GM12878 (cell line): Measurements from ENCODE around the gene BCAP29. TPM values are rescaled to one million over a fixed set of nuclear protein-coding genes. Genes with fewer than 3 reads are reported as not detected.

Experiments used
- ATAC-seq: fragments of 200-7000 bp; cut with Tn5 transposase; 3 replicates; pipeline ENCODE4 v1.9.1; 2020; ENCODE audit warnings: mild to moderate bottlenecking, moderate library complexity
- BruUV-seq: library from RNA; stranded (reverse); fragments of 400-500 nt; replicated peaks from 2 replicates; lab custom pipeline; 2021; lab: Mats Ljungman, UMichigan
- CTCF ChIA-PET: fragments of 300-600 bp; sonication (Branson Sonifier 250); formaldehyde crosslinking; extraction: SDS; loops from one replicate; lab custom pipeline; 2021; ENCODE audit warnings: inconsistent platforms; lab: Yijun Ruan, JAX
- POLR2A ChIA-PET: fragments of 350-600 bp; formaldehyde crosslinking; extraction: SDS; loops from one replicate; lab custom pipeline; 2021; ENCODE audit warnings: inconsistent platforms; lab: Charles Lee
- RAD21 ChIA-PET: fragments of 300-600 bp; sonication (Branson Sonifier 250); formaldehyde crosslinking; loops from one replicate; lab custom pipeline; 2023; ENCODE audit warnings: antibody characterized with exemption; ENCODE audit not compliant: unreplicated experiment; lab: Charles Lee
- SMC1A ChIA-PET: fragments of 300-600 bp; sonication (Branson Sonifier 250); formaldehyde crosslinking; loops from one replicate; lab custom pipeline; 2023; ENCODE audit not compliant: unreplicated experiment, uncharacterized antibody; lab: Charles Lee
- DNase-seq: peaks from one replicate; pipeline ENCODE4 v3.0.0-alpha.2; 2011; ENCODE audit warnings: low read depth, low spot score
- FAIRE-seq: peaks from 3 replicates; lab custom pipeline; 2011; peaks lifted over from hg19 to GRCh38; lab: Jason Lieb, UNC
- H2AFZ ChIP-seq: 2 replicates; pipeline ENCODE4 v1.6.0; 2011; ENCODE audit warnings: low read depth, low read length, control low read depth; ENCODE audit not compliant: control insufficient read depth
- H3K27ac ChIP-seq: 2 replicates; pipeline ENCODE4 v1.5.1; 2011; ENCODE audit warnings: control low read depth; ENCODE audit not compliant: control insufficient read depth, insufficient read depth
- H3K27me3 ChIP-seq, 2 experiments: replicated peaks in 1 of 2; 2 replicates each; pipeline versions ENCODE4 v1.6.0 to v1.6.1; 2011; ENCODE audit warnings: low read length in 1 of 2; ENCODE audit not compliant: control insufficient read depth in 2 of 2, insufficient read depth in 2 of 2
- H3K36me3 ChIP-seq, 2 experiments: 2 replicates each; pipeline ENCODE4 v1.5.1; 2011; ENCODE audit warnings: low read length in 1 of 2; ENCODE audit not compliant: control insufficient read depth in 2 of 2, insufficient read depth in 2 of 2
- H3K4me1 ChIP-seq: 2 replicates; pipeline ENCODE4 v1.6.1; 2011; ENCODE audit warnings: mild to moderate bottlenecking, low read length, moderate library complexity, mixed read lengths; ENCODE audit not compliant: control insufficient read depth, insufficient read depth
- H3K4me2 ChIP-seq: 2 replicates; pipeline ENCODE4 v1.6.0; 2011; ENCODE audit warnings: control low read depth; ENCODE audit not compliant: control insufficient read depth, insufficient read depth
- H3K4me3 ChIP-seq: fragments of 200-600 bp; sonication (generic); 2 replicates; pipeline ENCODE4 v1.5.1; 2016
- H3K79me2 ChIP-seq: 2 replicates; pipeline ENCODE4 v1.6.0; 2011; ENCODE audit warnings: low read length; ENCODE audit not compliant: control insufficient read depth, insufficient read depth
- H3K9ac ChIP-seq: 2 replicates; pipeline ENCODE4 v1.8.0; 2011; ENCODE audit warnings: low read length, control low read depth, mixed read lengths; ENCODE audit not compliant: control insufficient read depth, insufficient read depth
- H3K9me3 ChIP-seq: replicated peaks from 3 replicates; pipeline ENCODE4 v1.5.1; 2011; ENCODE audit warnings: mild to moderate bottlenecking, low read length; ENCODE audit not compliant: control insufficient read depth, insufficient read depth
- H4K20me1 ChIP-seq: 2 replicates; pipeline ENCODE4 v1.6.0; 2011; ENCODE audit not compliant: control insufficient read depth, insufficient read depth
- BCL3 ChIP-seq: IDR thresholded peaks from 2 replicates; pipeline ENCODE4 v1.6.1; 2011; ENCODE audit warnings: borderline replicate concordance, low read depth, mild to moderate bottlenecking, moderate library complexity, low read length; ENCODE audit not compliant: insufficient read depth, poor library complexity, severe bottlenecking
- CBX3 ChIP-seq: fragments of 200-600 bp; sonication (generic); IDR thresholded peaks from 2 replicates; pipeline ENCODE4 v1.6.1; 2016; ENCODE audit warnings: low read depth, borderline replicate concordance
- ELK1 ChIP-seq: IDR thresholded peaks from 2 replicates; pipeline ENCODE4 v1.6.1; 2012; ENCODE audit warnings: low read depth, low read length, improper control_type of control experiment
- MYC ChIP-seq: IDR thresholded peaks from 2 replicates; pipeline ENCODE4 v1.6.1; 2011; ENCODE audit warnings: mild to moderate bottlenecking, low read length, moderate library complexity, inconsistent platforms; ENCODE audit not compliant: insufficient read depth, insufficient replicate concordance, insufficient read length, severe bottlenecking
- NFYA ChIP-seq: IDR thresholded peaks from 2 replicates; pipeline ENCODE4 v1.6.1; 2011; ENCODE audit warnings: low read depth, mild to moderate bottlenecking, low read length, improper control_type of control experiment, borderline replicate concordance
- PAX5 ChIP-seq: IDR thresholded peaks from 2 replicates; pipeline ENCODE4 v1.6.1; 2011; ENCODE audit warnings: low read depth, low read length, borderline replicate concordance
- RFX5 ChIP-seq: IDR thresholded peaks from 2 replicates; pipeline ENCODE4 v1.6.1; 2011; ENCODE audit warnings: low read depth, low read length, improper control_type of control experiment
- USF2 ChIP-seq: IDR thresholded peaks from 2 replicates; pipeline ENCODE4 v1.6.1; 2011; ENCODE audit warnings: low read depth, low read length, improper control_type of control experiment, borderline replicate concordance
- WGBS: methylation state at CpG from one replicate; pipeline ENCODE4 v1.1.6; 2016; ENCODE audit warnings: low lambda C conversion rate; ENCODE audit not compliant: insufficient replicate concordance, insufficient coverage; ENCODE audit errors: missing lambda C conversion rate; 5-methylcytosine and 5-hydroxymethylcytosine counted together
- in situ Hi-C: fragments of 300-500 bp; cut with MboI; formaldehyde crosslinking; loops from 9 replicates; pipeline ENCODE4 v1.14.3; 2018; ENCODE audit warnings: mixed read lengths
- intact Hi-C: fragments of 100-400 bp; cut with micrococcal nuclease; formaldehyde crosslinking; loops from one replicate; pipeline ENCODE4 v1.14.2; 2022; ENCODE audit not compliant: unreplicated experiment
- polyA plus RNA-seq, 11 experiments: library from polyadenylated mRNA; depleted of rRNA in 4 of 11; unstranded in 6 of 11; stranded (reverse) in 5 of 11; fragments of >200 nt; fragmentation: Nextera tagmentation in 4 of 11; fragmentation: Illumina TruSeq in 1 of 11; extraction: Ambion mirVana in 4 of 11; extraction: Trizol in 1 of 11; gene quantifications; 1 replicate in 1 of 11; 2 replicates in 10 of 11; pipeline versions ENCODE4 v1.2.1 to v1.2.3, GENCODE V29; 2011 to 2016; ENCODE audit warnings: inconsistent platforms in 2 of 11, missing spikeins in 2 of 11, low read depth in 1 of 11
- total RNA-seq, 4 experiments: library from RNA; depleted of rRNA in 3 of 4; stranded (reverse); fragments of >200 nt in 3 of 4; fragmentation: Illumina TruSeq in 1 of 4; extraction: Trizol in 1 of 4; gene quantifications; 2 replicates each; pipeline versions ENCODE4 v1.2.1 to v1.2.3, GENCODE V29; 2013 to 2021

Gene BCAP29
- total and polyA plus RNA-seq, 10 of the 15 experiments (the other 5 are each of a cell fraction or from before 2014, with no cell fraction given), result 26.5 to 58.5 (median 34.8) TPM

DNA sequence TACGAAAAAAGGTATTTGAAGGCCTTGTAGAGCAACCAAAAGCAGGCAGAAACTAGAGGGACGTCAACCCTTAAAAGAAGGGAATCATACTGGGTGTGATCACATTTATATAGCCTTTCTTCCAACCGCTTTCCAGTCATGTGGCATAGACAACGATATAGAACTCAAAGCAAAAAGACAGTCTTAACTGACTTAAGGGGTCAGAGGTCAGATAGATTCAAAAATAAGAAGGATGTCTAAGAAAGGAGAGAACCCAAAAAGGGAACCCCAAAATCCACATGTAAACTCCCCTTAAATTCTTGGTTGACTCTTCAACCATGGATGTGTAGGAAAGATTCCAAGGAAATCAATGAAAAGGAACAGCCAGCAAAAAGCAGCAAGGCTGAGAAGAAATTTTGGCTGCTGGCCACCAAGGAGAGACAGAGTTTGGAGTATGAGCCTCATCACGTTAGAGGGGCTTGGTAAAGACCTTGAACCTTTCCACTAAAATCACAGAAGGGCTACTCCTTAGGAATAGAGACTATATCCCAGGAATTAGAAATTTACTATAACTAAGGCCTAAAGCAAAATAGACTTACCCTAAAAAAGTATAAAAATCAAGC, 8.6 kb downstream of the BCAP29 start (continued):
- TF ChIP-seq MYC (no peak), CBX3 (no peak), RFX5 (no peak), ELK1 (no peak), NFYA (no peak)

DNA sequence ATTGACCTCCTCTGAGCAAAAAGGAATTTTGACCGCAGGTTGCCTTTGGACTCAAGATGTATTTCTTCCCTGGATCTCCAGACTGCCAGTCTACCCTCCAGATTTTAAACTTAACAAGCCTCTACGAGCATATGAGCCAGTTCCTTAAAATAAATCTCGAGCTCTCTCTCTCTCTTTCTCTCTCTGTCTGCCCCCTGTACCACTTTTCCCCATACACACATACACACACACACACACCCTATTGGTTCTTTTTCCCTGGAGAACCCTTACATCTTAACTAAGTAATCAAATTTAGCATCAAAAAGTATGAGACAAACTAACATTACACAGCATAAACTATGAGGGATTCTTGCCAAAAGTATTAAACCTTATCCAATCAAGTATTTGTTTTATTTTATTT, 11.4 kb downstream of the BCAP29 start:
- Histone ChIP-seq H3K4me2 (no peak overlapping the region), H3K9me3 (no peaks in the 10 kb centered on the region), H3K4me1 (no peaks in the 10 kb centered on the region), H3K9ac (no peak overlapping the region), H4K20me1 (no peaks in the 10 kb centered on the region), H3K79me2 (no peaks in the 10 kb centered on the region), H2AFZ (no peak overlapping the region), H3K27me3 (no peaks in the 10 kb centered on the region), H3K27ac (no peak overlapping the region), H3K36me3 (peaks cover 2 to 3% of the 10 kb centered on the region in 2 experiments; a peak in 1 of 4 replicates), H3K4me3 (no peak overlapping the region)
- DNase-seq (no peak), ATAC-seq (no peak), FAIRE-seq (no peak)
- in situ Hi-C loops (no loop called here), intact Hi-C loops (no loop called here)
- TF ChIP-seq BCL3 (no peak), PAX5 (no peak), USF2 (no peak)
- ChIA-PET CTCF (no interaction called here), RAD21 (no interaction called here), SMC1A (no interaction called here), POLR2A (no interaction called here)
- 100% methylated on average over 2 of the region's 3 CpGs for WGBS
- no TSS peak for BruUV-seq
